Measurements from ENCODE around the gene SIDT2.
A peak's percentile ranks its signal among the peaks of the same experiment; 100 is the strongest.

Gene SIDT2

DNA sequence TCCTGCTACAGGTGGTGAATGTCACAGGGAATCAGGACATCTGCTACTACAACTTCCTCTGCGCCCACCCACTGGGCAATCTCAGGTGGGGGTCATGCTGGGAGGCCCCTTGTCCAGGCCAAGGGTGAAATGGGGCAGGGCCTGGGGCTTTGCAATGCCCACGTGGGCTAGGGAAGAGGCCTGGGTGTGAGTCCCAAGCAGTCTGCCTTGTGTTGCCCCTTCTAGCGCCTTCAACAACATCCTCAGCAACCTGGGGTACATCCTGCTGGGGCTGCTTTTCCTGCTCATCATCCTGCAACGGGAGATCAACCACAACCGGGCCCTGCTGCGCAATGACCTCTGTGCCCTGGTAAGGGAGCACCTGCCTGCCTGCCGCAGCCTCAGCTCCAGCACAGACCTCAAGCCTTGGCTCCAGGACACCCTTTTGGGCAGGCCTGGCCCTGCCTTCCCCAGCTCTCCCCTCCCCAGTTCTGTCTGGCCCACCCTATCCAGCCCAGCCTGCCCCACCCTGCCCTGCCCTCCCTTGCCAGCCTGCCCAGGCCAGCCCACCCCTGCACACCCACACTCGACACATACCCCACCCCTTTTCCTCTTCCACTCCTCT is 11.5 kb downstream of the SIDT2 start:
- peak; percentile 25 for DNase-seq

- DNase-seq: peak; percentile 20
These were observed 13.3 kb downstream of the SIDT2 start for GRCh38 chr11:117191680-117192400.

- peak; percentile 34 for DNase-seq
These were observed 13.9 kb downstream of the SIDT2 start for GRCh38 chr11:117192401-117192875.

GRCh38 chr11:117193130-117194020 is 14.8 kb downstream of the SIDT2 start:
- DNase-seq: peak; percentile 20

GRCh38 chr11:117194267-117194666 is 15.7 kb downstream of the SIDT2 start:
- DNase-seq: peak; percentile 26

- no peak for DNase-seq
These were observed 16.7 kb downstream of the SIDT2 start for GRCh38 chr11:117195258-117195657.

GRCh38 chr11:117195761-117196160 is 17.2 kb downstream of the SIDT2 start:
- no peak for DNase-seq

- DNase-seq: no peak
These were observed 18.5 kb downstream of the SIDT2 start for GRCh38 chr11:117197006-117197405.

GRCh38 chr11:117197516-117198456 is 19.2 kb downstream of the SIDT2 start:
- no peak for DNase-seq

DNA sequence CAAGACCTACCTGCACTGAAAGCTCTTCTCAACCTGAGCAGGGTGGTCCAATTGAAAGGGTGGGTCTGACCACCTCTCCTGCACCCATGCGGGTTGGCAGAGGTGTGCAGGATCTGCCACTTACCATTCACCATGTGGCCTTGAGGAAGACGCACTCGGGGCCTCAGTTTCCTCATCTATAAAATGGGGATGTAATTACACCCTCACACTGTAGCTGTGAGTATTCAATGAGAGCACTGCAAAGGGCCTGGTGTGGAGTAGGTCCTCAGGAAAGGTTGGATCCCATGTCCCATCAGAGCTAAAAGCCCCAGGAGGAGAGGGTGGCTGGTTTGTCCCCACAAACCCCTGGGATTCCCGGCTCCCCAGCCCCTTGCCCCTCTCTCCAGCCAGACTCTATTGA is 20.1 kb downstream of the SIDT2 start:
- no peak for DNase-seq

GRCh38 chr11:117199053-117199915 is 20.7 kb downstream of the SIDT2 start, which contains the start of gene TAGLN:
Gene TAGLN (plus strand): TSS chr11:117199370. CDS start chr11:117203014, 3,644 bp downstream.
- DNase-seq: peak; percentile 85

GRCh38 chr11:117199916-117200812 is 21.6 kb downstream of the SIDT2 start:
- DNase-seq: no peak

- no peak for DNase-seq
These were observed 22.5 kb downstream of the SIDT2 start for GRCh38 chr11:117200813-117201657.

GRCh38 chr11:117201658-117202305 is 23.2 kb downstream of the SIDT2 start:
- DNase-seq: no peak

DNA sequence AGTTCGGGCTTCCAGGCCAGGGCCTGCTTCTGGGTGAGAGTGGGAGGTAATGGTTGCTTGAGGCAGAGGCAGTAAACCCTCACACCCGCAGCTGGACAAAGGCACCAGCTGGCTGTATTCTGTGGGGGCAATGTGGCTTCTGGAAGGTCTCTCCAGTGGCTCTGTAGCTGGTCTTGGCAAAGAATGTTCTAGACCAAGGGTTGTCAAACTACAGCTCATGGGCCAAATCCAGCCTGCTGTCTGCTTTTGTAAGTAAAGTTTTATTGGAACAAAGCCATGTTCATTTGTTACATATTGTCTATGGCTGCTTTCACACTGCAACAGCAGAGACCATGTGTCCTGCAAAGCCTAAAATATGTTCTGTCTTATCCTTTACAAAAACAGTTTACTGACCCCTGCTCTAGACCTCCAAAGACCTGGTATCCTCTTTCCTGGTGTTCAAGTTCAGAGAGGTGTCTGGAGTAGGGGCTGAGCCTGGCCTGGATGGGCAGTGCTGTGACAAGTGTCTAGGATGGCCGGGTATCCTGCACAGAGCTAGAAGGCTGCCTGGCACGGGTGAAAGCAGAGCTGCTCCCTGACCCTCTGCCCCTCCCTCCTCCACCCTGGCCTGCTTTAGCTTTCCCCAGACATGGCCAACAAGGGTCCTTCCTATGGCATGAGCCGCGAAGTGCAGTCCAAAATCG is 24.0 kb downstream of the SIDT2 start:
- DNase-seq: no peak

DNA sequence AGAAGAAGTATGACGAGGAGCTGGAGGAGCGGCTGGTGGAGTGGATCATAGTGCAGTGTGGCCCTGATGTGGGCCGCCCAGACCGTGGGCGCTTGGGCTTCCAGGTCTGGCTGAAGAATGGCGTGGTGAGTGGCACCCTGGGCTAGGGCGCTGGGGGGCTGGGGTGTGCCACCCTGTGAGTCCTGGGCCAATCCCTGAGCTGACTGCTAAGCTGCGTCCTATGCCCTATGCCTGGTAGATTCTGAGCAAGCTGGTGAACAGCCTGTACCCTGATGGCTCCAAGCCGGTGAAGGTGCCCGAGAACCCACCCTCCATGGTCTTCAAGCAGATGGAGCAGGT is 24.5 kb downstream of the SIDT2 start:
- no peak for DNase-seq

DNA sequence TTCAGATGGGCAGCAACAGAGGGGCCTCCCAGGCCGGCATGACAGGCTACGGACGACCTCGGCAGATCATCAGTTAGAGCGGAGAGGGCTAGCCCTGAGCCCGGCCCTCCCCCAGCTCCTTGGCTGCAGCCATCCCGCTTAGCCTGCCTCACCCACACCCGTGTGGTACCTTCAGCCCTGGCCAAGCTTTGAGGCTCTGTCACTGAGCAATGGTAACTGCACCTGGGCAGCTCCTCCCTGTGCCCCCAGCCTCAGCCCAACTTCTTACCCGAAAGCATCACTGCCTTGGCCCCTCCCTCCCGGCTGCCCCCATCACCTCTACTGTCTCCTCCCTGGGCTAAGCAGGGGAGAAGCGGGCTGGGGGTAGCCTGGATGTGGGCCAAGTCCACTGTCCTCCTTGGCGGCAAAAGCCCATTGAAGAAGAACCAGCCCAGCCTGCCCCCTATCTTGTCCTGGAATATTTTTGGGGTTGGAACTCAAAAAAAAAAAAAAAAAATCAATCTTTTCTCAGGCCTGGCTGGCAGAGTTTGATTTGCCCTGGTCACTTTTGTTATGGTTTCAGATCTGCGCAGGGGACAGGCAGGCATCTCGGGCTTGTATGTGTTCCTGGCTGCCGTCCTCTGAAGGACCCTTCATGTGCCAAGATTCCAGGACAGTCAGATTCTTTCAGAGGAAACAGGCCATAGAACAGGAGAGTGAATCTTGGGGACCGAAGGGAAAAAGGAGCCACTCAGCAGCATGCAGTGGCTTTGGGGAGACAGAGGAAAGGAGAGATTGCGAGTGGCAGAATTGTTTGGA is 25.9 kb downstream of the SIDT2 start:
- DNase-seq: no peak
